Heart left ventricle (tissue), 16 donors: ENCODE measurements around the gene OTULINL. TPM values are rescaled to one million over a fixed set of nuclear protein-coding genes. Genes with fewer than 3 reads are reported as not detected.
A peak's percentile ranks its signal among the peaks of the same experiment; 100 is the strongest.

Experiments used
- ATAC-seq, 4 donors: fragments of 200-7000 bp; cut with Tn5 transposase; one replicate each; pipeline ENCODE4 v1.9.1; 2020 to 2022; ENCODE audit warnings: moderate library complexity in 4 of 4, mild to moderate bottlenecking in 3 of 4, moderate number of reproducible peaks in 1 of 4
- DNase-seq, 5 donors: peaks; one replicate each; pipeline ENCODE4 v3.0.0-alpha.2; 2020
- H3K27ac ChIP-seq, 12 donors: fragments of 200-600 bp; sonication (generic) in 4 of 12; one replicate each; pipeline versions ENCODE4 v1.5.0 to v1.8.0; 2016 to 2022; ENCODE audit warnings: mild to moderate bottlenecking in 2 of 12
- H3K27me3 ChIP-seq, 9 donors: fragments of 200-600 bp; sonication (generic) in 2 of 9; one replicate each; pipeline versions ENCODE4 v1.5.1 to v1.8.0; 2016 to 2022; ENCODE audit warnings: mild to moderate bottlenecking in 3 of 9
- H3K36me3 ChIP-seq, 9 donors: fragments of 200-600 bp; sonication (generic) in 2 of 9; one replicate each; pipeline versions ENCODE4 v1.5.0 to v1.8.0; 2018 to 2022; ENCODE audit warnings: mild to moderate bottlenecking in 2 of 9
- H3K4me1 ChIP-seq, 12 donors: fragments of 200-600 bp; sonication (generic) in 4 of 12; one replicate each; pipeline versions ENCODE4 v1.5.0 to v1.8.0; 2016 to 2022; ENCODE audit warnings: mild to moderate bottlenecking in 3 of 12
- H3K4me3 ChIP-seq, 12 donors: fragments of 200-600 bp; sonication (generic) in 4 of 12; one replicate each; pipeline versions ENCODE4 v1.5.0 to v1.8.0; 2017 to 2022; ENCODE audit warnings: mild to moderate bottlenecking in 9 of 12, moderate library complexity in 4 of 12
- H3K9me3 ChIP-seq, 12 donors: fragments of 200-600 bp; sonication (generic) in 4 of 12; one replicate each; pipeline versions ENCODE4 v1.5.0 to v1.8.0; 2016 to 2022; ENCODE audit warnings: mild to moderate bottlenecking in 1 of 12
- POLR2A ChIP-seq, 2 donors: fragments of 450-650 bp; IDR thresholded peaks; one replicate each; pipeline ENCODE4 v1.6.1; 2017; ENCODE audit warnings: antibody characterized with exemption in 2 of 2, mild to moderate bottlenecking in 2 of 2, moderate library complexity in 2 of 2
- WGBS, 4 donors: extraction: QIAGEN DNeasy Blood & Tissue Kit in 2 of 4; methylation state at CpG; one replicate each; pipeline versions ENCODE4 v1.1.5 to v1.1.7; 2013 to 2018; 5-methylcytosine and 5-hydroxymethylcytosine counted together
- intact Hi-C, 10 donors: fragments of 100-400 bp; cut with DNase I; formaldehyde crosslinking; loops; one replicate each; pipeline versions ENCODE4 v1.11.1 to v1.14.2; 2022
- long read RNA-seq, 3 donors: library from polyadenylated mRNA; unstranded; transcript quantifications; one replicate each; pipeline ENCODE4 v2.0.0, GENCODE V29; 2020 to 2021
- polyA plus RNA-seq, 2 donors: library from polyadenylated mRNA; stranded (reverse); fragments of 200-250 nt; gene quantifications; one replicate each; pipeline ENCODE4 v1.2.3, GENCODE V29; 2013
- total RNA-seq, 9 donors: library from RNA; depleted of rRNA in 2 of 9; stranded (reverse); fragments of >200 nt in 2 of 9; fragmentation: NEBNext Ultra II Directional in 3 of 9; extraction: Animal tissue kit (Norgen Biotek cat#: 25700) in 3 of 9; gene quantifications; one replicate each; pipeline versions ENCODE4 v1.1.0 to v1.2.4, GENCODE V29; 2016 to 2023
- TF ChIP-seq, protein P1 (sequence below), 12 donors: fragments of 200-600 bp; sonication (generic) in 4 of 12; IDR thresholded peaks; one replicate each; pipeline versions ENCODE4 v1.5.0 to v1.8.0; 2018 to 2022; ENCODE audit warnings: antibody characterized with exemption in 12 of 12, mild to moderate bottlenecking in 5 of 12
- donor health status: ischemic (EF 13 %, LVEDD 7.1; RV severe dilation, severe dysfunction).
- donor health status: healthy with polysubstance abuse.
- donor health status: DM: no; HTN: yes; CAD: no.
- donor health status: DM: no; HTN: no; CAD: no.
- donor health status: ischemic (EF 25% LVEDD 6.9; RV normal size, moderate dysfunction).
- donor health status: ischemic (EF 25% LVEDD 5.7; RV mildly dilated, moderate dysfunction).
- donor health status: healthy.
- donor health status: DM: yes; HTN: yes; CAD: no.
- donor health status: ischemic (EF 35%, LVEDD 5.7; RV mildly dilated, moderate dysfunction).
- donor health status: nonischemic (EF 11% LVEDD 7.7; RV severe dilation, severe dysfunction).
- donor health status: DM: yes; HTN: yes; CAD: no.
- donor health status: PGD.
- donor health status: ischemic (EF 29% LVEDD 5.4; RV normal size, mild dysfunction).
- donor health status: nonischemic (EF 23%, LVEDD 6.1; RV moderate dilation, normal function).

Gene OTULINL
- 10 to 100 TPM in 2 of 9 donors, 1 to 10 TPM in 6, under 1 TPM in 1; 0.99 to 13.6 (median 1.9) TPM for total RNA-seq
- polyA plus RNA-seq: under 1 TPM; 0.65 to 1.00 TPM
- long read RNA-seq, donor 1, partial matches to known transcripts: 0 of 4 reads
- long read RNA-seq, donor 1, other reads (novel, unspliced or antisense): 2 of 4 reads
- long read RNA-seq, donor 2, partial matches to known transcripts: 0 of 1 reads
- long read RNA-seq, donor 2, other reads (novel, unspliced or antisense): 0 of 1 reads
- long read RNA-seq, donor 3, partial matches to known transcripts: 0 of 3 reads
- long read RNA-seq, donor 3, other reads (novel, unspliced or antisense): 0 of 3 reads

DNA sequence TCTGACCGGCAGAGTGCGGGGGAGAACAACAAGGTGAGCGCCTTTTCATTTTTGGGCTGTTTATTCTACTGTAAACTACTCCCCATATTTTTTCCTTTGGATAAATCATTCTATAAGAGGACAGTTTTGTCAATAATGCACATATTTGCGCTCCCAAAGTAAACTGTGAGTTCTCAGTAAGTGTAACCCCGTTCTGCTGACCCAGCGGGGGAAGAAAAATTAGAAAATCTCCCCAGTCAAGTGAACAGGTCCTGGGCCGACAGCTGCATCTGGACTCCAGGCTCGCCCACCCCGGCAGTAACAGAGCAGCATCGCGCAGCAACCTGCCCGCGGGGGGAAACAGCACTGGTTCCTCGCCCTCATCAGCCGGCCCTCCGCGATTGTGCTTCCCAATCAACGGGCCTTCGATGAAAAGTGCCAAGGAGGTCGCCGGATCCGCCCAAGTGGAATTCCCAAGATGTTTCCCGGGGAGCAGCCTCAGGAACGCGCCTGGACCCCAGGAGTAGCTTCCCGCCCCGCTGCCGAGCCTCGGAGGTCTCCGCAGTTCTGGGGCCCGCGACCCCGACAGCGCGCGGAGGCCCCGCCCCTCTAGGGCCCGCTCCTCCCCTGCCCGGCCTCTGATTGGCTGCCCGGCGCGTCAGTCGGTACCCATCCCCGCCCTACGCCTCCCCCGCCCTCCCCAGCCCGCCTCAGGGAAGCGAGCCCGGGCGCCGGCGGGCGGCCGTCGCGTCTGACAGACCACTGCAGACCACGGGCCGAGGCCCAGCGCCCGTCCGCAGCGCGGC is at the start of gene OTULINL:
Gene OTULINL (plus strand): TSS at position 687 of the 785 bp plus-strand sequence. CDS start 103 bp downstream, outside the sequence.
- Histone ChIP-seq H3K4me1 (peaks cover 0 to 52% (median 13%) of the 10 kb centered on the region in 12 donors), H3K27ac (peak within 1 kb of the TSS in 9 of 12 donors; percentile 9 to 86 (median 57)), H3K27me3 (peaks cover 0 to 43% (median under 1%) of the 10 kb centered on the region in 9 donors), H3K9me3 (no peaks in the 10 kb centered on the region), H3K4me3 (peak within 1 kb of the TSS; percentile 60 to 85 (median 70)), H3K36me3 (no peaks in the 10 kb centered on the region)
- intact Hi-C loops: loop anchor here in 2 of 10 donors (5.0 to 10.0 kb wide), 2 partner anchors 49 to 66 kb away; no protein-coding TSS in a partner anchor
- peak; percentile 88 to 98 (median 97) for ATAC-seq
- WGBS, 4 donors: 8 to 27% (median 17%) methylated on average over 19 to 63 of the region's 63 CpGs
- DNase-seq: peak; percentile 88 to 95 (median 91)
- no peak for TF ChIP-seq POLR2A (IDR thresholded peaks at IDR 0.05)
- TF ChIP-seq, protein P1, sequence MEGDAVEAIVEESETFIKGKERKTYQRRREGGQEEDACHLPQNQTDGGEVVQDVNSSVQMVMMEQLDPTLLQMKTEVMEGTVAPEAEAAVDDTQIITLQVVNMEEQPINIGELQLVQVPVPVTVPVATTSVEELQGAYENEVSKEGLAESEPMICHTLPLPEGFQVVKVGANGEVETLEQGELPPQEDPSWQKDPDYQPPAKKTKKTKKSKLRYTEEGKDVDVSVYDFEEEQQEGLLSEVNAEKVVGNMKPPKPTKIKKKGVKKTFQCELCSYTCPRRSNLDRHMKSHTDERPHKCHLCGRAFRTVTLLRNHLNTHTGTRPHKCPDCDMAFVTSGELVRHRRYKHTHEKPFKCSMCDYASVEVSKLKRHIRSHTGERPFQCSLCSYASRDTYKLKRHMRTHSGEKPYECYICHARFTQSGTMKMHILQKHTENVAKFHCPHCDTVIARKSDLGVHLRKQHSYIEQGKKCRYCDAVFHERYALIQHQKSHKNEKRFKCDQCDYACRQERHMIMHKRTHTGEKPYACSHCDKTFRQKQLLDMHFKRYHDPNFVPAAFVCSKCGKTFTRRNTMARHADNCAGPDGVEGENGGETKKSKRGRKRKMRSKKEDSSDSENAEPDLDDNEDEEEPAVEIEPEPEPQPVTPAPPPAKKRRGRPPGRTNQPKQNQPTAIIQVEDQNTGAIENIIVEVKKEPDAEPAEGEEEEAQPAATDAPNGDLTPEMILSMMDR (IDR thresholded peaks at IDR 0.05): no peak

DNA sequence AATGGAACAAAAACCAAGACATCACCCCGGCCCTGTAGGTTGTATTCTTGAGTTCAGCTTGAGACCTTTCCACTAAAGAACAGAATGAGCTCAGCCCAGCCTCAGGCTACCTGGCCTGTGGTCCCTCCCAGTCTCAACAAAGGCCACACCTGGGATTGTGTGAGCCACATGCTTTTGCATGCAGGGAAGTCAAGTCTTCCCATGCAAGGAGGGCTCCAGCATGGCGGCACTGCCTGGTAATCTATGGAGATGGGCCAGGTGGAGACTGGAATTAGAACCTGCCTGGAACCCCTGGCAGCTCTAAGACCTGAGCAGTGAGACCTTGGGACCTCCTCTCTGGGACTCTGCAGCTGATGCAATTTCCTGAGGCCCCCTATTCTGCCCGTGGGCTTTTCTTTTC is 49.4 kb upstream of the OTULINL start:
- Histone ChIP-seq H3K4me3 (no peak overlapping the region), H3K9me3 (peaks cover 0 to 1% (median 0%) of the 10 kb centered on the region in 12 donors), H3K4me1 (peaks cover 0 to 8% (median 0%) of the 10 kb centered on the region in 12 donors), H3K36me3 (no peaks in the 10 kb centered on the region), H3K27me3 (no peaks in the 10 kb centered on the region), H3K27ac (no peak overlapping the region)
- ATAC-seq (no peak), DNase-seq (no peak)
- intact Hi-C loops: loop anchor here in 1 of 10 donors (5.0 kb wide), 1 partner anchor 50 kb away; the partner anchor contains the start of gene OTULINL
- WGBS, 4 donors: 59 to 82% (median 67%) methylated on average over 2 to 3 of the region's 3 CpGs
- no peak for TF ChIP-seq POLR2A (IDR thresholded peaks at IDR 0.05)
- TF ChIP-seq, protein P1 (IDR thresholded peaks at IDR 0.05): no peak

DNA sequence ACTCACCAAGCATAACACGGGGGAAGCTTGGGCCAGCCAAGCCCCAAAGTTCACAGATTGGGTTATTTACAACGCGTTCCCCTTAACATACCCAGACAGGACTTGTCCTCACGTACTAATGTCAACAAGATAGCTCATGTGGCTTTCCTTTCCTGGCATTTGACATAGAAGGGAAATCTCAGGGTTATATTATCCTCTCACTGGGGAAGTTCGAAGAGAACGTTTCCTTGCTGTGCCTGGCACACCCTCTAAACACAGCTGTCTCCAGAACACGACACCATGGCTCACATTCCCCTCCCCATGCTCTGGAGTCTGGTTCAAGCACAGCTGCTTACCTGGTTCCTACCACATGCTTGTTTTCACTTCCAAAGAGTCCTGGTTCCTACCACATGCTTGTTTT is 46.8 kb upstream of the OTULINL start:
- H3K36me3 ChIP-seq: no peaks in the 10 kb centered on the region
- peak overlapping the region in 1 of 12 donors; percentile 15 for H3K27ac ChIP-seq
- WGBS, 4 donors: 19 to 24% (median 23%) methylated on average over 7 of the region's 7 CpGs
- H3K4me1 ChIP-seq: peaks cover 0 to 8% (median 0%) of the 10 kb centered on the region in 12 donors
- H3K9me3 ChIP-seq: peaks cover 0 to 11% (median 0%) of the 10 kb centered on the region in 12 donors
- H3K4me3 ChIP-seq: no peak overlapping the region
- TF ChIP-seq POLR2A (IDR thresholded peaks at IDR 0.05): no peak
- TF ChIP-seq, protein P1 (IDR thresholded peaks at IDR 0.05): no peak
- intact Hi-C loops: loop anchor here in 1 of 10 donors (5.0 kb wide), 1 partner anchor 48 kb away; the partner anchor contains the start of gene OTULINL
- peak in 3 of 4 donors; percentile 47 to 63 (median 50) for ATAC-seq
- no peaks in the 10 kb centered on the region for H3K27me3 ChIP-seq
- DNase-seq: peak in 1 of 5 donors; percentile 31
